IPS-18a (cell line): ENCODE measurements around the gene KIFAP3.

Source experiments
- H3K27ac ChIP-seq: one replicate; pipeline ENCODE4 v1.5.1; 2013; ENCODE audit warnings: low read length
- H3K27me3 ChIP-seq: one replicate; pipeline ENCODE4 v1.6.1; 2013; ENCODE audit warnings: mild to moderate bottlenecking, low read length; ENCODE audit not compliant: control insufficient read depth, insufficient read depth
- H3K36me3 ChIP-seq: one replicate; pipeline ENCODE4 v1.6.1; 2013; ENCODE audit warnings: low read depth, low read length; ENCODE audit not compliant: control insufficient read depth
- H3K4me1 ChIP-seq: one replicate; pipeline ENCODE4 v1.6.1; 2013; ENCODE audit warnings: low read depth, low read length; ENCODE audit not compliant: control insufficient read depth
- H3K4me3 ChIP-seq: one replicate; pipeline ENCODE4 v1.5.1; 2013; ENCODE audit warnings: low read length
- H3K9ac ChIP-seq: one replicate; pipeline ENCODE4 v1.6.1; 2013; ENCODE audit warnings: mild to moderate bottlenecking, low read length, moderate library complexity
- H3K9me3 ChIP-seq: one replicate; pipeline ENCODE4 v1.6.1; 2013; ENCODE audit warnings: low read depth, low read length; ENCODE audit not compliant: control insufficient read depth

The KIFAP3 gene

DNA sequence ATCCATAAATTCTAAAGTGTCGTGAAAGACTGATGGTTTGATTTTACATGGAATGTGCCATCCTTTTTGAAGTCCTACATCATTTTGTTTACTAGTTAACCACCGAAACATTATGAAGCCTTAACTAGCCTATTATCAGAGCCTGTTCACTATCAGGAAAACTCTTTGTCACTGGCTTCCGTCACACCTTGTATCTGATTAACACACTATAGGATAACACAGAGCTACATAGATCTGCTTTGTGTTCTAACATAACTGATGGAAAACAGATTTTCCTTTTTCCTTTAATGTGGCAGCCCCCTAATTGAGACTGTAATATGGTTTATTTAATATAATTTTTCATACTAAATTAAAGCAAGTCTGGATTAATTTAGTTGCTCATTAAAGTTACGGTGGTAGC lies 106.3 kb downstream of the KIFAP3 start:
- Histone ChIP-seq H3K27ac (no peak overlapping the region), H3K9ac (no peak overlapping the region), H3K27me3 (no peaks in the 10 kb centered on the region)

DNA sequence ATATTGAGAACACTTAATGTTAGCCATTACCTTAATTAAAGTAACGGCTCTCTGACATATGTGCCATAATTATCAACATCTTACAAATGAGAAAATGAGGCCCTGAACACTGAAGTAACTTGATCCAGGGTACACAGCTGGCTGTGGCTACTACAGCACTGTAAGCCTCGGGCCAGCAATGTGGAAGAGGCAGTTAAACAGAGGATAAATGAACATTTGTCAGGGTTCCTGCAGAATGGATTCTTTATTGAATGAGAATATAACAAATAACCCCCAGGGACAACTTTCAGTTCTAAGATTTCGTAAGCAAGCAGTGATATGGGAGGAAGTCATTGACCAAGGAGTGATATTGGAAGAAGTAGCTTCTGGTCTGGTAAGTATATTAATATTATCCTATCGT lies 110.3 kb downstream of the KIFAP3 start:
- Histone ChIP-seq H3K9ac (no peak overlapping the region), H3K4me3 (no peak overlapping the region), H3K9me3 (no peaks in the 10 kb centered on the region), H3K27me3 (no peaks in the 10 kb centered on the region), H3K4me1 (no peaks in the 10 kb centered on the region), H3K27ac (no peak overlapping the region), H3K36me3 (no peaks in the 10 kb centered on the region)

More for the DNA sequence above, 106.3 kb downstream of the KIFAP3 start:
- H3K4me1 ChIP-seq = no peaks in the 10 kb centered on the region
- H3K9me3 ChIP-seq = no peaks in the 10 kb centered on the region
- H3K36me3 ChIP-seq = no peaks in the 10 kb centered on the region
- H3K4me3 ChIP-seq = no peak overlapping the region

DNA sequence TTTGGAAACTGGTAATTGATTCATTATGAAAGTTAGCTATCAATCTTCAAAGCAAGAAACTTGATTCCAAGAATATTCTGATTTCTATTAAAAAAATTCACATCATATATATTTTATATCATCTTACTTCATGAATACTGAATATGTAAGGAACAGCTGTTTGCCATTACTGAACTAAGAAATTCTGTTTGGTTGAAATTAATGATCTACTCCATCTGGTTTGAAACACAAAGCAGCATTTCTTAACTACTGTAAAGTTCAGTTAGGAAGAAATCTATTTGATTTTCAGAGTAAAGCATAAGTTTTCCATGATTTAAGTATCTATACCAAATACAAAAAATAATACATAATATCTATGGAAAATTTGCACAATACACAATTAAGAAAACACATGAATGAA lies 114.8 kb downstream of the KIFAP3 start:
- Histone ChIP-seq H3K4me1 (no peaks in the 10 kb centered on the region), H3K9me3 (no peaks in the 10 kb centered on the region), H3K36me3 (no peaks in the 10 kb centered on the region), H3K27me3 (no peaks in the 10 kb centered on the region), H3K27ac (no peak overlapping the region), H3K9ac (no peak overlapping the region), H3K4me3 (no peak overlapping the region)

DNA sequence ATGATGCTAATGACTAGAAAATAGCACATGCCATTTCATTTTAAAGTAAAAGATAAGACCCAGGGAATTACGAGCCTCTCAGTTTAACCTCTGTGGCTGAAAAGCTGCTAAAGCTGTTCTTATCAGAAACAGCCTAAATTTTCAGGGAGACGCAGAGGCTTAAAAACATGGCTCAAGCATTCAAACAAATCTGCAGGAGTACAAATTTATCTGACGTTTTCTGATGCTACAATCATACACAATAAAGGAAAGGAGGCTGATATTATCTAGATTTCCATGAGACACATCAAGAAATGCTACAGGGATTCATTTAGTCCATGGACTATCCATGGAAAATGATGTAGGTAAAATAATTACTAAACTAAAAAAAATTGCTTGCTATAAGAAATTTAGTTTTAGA lies 115.5 kb downstream of the KIFAP3 start:
- Histone ChIP-seq H3K27me3 (no peaks in the 10 kb centered on the region), H3K36me3 (no peaks in the 10 kb centered on the region), H3K4me1 (no peaks in the 10 kb centered on the region), H3K27ac (no peak overlapping the region), H3K9ac (no peak overlapping the region), H3K4me3 (no peak overlapping the region), H3K9me3 (no peaks in the 10 kb centered on the region)

DNA sequence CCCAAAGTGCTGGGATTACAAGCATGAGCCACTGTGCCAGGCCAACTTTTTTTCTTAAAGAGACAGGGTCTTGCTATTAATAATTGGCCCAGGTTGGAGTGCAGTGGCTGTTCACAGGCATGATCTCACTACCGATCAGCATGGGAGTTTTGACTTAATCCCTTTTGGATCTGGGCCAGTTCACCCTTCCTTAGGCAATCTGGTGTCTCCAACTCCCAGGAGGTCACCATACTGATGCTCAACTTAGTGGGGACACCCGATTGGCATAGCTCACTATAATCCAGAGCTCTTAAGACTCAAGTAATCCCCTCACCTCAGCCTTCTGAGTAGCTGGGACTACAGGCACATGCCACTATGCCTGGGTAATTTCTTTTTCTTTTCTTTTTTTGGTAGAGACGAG lies 116.6 kb downstream of the KIFAP3 start:
- no peak overlapping the region for H3K9ac ChIP-seq
- no peaks in the 10 kb centered on the region for H3K27me3 ChIP-seq
- H3K36me3 ChIP-seq = no peaks in the 10 kb centered on the region
- no peak overlapping the region for H3K4me3 ChIP-seq
- H3K27ac ChIP-seq = no peak overlapping the region
- H3K9me3 ChIP-seq = no peaks in the 10 kb centered on the region
- no peaks in the 10 kb centered on the region for H3K4me1 ChIP-seq

DNA sequence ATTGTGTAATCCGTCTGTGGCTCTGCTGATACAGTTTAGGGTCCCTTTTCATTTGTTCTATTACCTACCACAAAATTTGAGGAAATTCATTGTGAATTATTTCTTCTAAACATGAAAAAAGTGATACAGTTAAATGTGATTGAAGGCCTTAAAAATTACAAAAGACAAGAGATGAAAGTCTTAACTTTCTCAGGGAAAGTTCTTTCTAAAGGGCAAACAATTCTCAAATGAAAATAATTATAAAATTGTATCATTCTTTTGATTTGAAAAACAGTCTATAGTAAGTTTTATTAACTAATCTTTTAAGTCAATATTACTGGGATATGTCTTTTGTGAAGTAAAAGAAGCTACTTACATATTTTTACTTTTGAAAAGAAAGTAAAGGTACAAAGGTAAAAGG lies 123.4 kb downstream of the KIFAP3 start:
- Histone ChIP-seq H3K9ac (no peak overlapping the region), H3K4me1 (peaks cover 9% of the 10 kb centered on the region), H3K4me3 (no peak overlapping the region), H3K27me3 (no peaks in the 10 kb centered on the region), H3K36me3 (no peaks in the 10 kb centered on the region), H3K27ac (no peak overlapping the region), H3K9me3 (no peaks in the 10 kb centered on the region)

DNA sequence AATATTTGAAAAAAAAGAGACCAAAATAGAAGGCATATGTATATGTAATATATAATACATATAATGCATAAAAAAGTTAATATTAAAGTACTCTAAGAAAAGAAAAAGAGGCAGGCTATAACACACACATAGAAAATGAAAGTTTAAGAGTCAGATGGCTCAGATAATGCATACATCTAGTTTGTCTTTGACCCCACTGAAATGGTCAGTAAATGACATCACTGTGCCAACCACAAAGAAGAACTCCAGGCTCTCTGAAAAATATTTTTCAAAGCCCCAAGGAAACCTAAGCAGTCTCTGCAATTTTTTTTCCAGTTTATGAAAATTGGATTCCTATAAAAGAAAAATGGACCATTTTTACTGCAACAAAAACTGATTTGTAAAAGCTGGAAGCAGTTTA lies 125.4 kb downstream of the KIFAP3 start:
- peaks cover 9% of the 10 kb centered on the region for H3K4me1 ChIP-seq
- no peaks in the 10 kb centered on the region for H3K9me3 ChIP-seq
- no peaks in the 10 kb centered on the region for H3K27me3 ChIP-seq
- no peaks in the 10 kb centered on the region for H3K36me3 ChIP-seq
- no peak overlapping the region for H3K4me3 ChIP-seq
- H3K9ac ChIP-seq = no peak overlapping the region
- no peak overlapping the region for H3K27ac ChIP-seq

DNA sequence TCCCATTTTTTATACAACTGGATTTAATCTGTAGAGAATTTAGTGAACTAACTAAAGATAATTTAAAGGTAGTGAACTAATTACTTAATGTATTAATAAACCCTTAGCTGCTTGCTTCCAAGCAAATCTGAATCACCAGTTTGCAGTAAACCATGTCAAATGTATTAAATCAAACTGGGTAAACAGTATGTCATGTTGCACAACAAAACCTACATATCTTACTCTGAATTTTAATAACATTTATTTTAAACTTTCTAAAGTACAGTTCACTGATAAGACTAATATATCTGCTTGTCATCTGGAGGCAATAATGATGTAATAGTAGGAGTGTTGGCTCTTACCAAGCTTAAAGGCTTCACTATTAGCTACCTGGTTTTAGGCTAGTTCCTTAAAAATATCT lies 128.3 kb downstream of the KIFAP3 start:
- no peaks in the 10 kb centered on the region for H3K27me3 ChIP-seq
- H3K9ac ChIP-seq = no peak overlapping the region
- no peak overlapping the region for H3K4me3 ChIP-seq
- H3K9me3 ChIP-seq = no peaks in the 10 kb centered on the region
- peaks cover 5% of the 10 kb centered on the region for H3K4me1 ChIP-seq
- H3K36me3 ChIP-seq = no peaks in the 10 kb centered on the region
- H3K27ac ChIP-seq = no peak overlapping the region

DNA sequence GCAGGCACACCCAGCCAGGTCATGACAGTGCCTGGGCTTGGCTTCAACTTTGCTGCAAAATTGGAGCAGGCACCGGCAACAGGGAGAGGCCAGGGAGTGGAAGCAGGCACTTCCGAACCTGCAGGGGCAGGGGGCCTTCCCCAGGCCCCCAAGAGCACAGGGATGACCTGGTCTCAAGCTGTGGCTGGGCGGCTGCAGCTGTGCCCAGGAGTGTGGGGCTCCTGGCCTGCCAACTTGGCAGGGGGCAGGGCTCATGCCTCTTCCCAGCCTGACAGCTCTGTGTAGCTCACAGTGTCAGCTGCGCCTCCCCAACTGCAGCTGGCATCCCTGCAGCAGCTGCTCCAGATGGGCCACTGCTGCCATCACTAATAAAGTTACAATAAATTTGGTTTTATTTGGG lies 129.3 kb downstream of the KIFAP3 start:
- no peaks in the 10 kb centered on the region for H3K27me3 ChIP-seq
- no peaks in the 10 kb centered on the region for H3K4me1 ChIP-seq
- H3K4me3 ChIP-seq = no peak overlapping the region
- H3K36me3 ChIP-seq = no peaks in the 10 kb centered on the region
- H3K9me3 ChIP-seq = no peaks in the 10 kb centered on the region
- H3K9ac ChIP-seq = no peak overlapping the region
- H3K27ac ChIP-seq = no peak overlapping the region

DNA sequence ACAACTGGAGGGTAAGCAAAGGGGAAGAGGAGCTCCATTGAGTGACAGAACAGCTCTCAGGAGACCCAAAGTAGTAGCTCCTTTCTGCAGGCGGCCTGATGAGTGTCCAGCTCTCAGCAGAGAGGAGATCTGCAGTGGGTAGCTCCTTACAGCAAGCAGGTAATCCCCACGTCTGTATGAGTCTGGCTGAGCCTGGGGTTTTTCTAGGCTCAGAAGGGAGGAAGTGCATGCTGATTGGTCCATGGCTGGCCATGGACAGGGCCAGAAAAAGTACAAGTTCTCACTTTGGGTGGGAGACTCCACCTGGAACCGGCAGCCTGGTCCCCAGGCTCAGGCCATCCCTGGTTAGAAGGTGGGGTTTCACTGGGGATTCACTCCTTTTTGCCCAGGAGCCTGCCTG lies 129.9 kb downstream of the KIFAP3 start:
- Histone ChIP-seq H3K27me3 (no peaks in the 10 kb centered on the region), H3K9me3 (no peaks in the 10 kb centered on the region), H3K9ac (no peak overlapping the region), H3K36me3 (no peaks in the 10 kb centered on the region), H3K4me3 (no peak overlapping the region), H3K27ac (no peak overlapping the region), H3K4me1 (no peaks in the 10 kb centered on the region)

DNA sequence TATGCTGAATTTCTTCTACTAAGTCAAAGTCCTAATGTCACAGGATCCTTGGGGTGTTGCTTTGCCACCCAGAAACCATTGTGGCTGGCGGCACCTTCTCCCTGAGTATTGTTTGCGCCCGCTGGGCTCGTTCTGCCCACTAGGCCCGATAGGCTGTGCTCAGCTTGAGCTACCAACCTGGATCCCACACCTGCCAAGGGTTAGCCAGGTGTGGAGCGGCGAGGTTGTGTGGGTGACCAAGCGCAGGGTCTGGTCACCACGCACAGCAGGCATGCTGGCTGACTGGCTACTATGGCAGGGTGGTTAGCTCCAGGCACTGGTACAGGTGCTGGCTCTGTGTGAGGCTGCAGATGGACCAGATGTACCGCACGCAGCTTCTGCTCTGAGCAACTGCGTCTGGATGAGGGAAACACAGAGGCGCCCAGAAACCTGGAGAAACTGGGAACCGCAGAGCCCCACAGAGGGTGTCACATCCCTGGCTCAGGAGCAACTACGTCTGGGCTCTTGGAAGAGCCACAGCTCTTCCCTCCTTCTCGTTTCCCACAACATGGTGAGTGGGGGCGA lies 130.4 kb downstream of the KIFAP3 start:
- H3K36me3 ChIP-seq = no peaks in the 10 kb centered on the region
- no peak overlapping the region for H3K4me3 ChIP-seq
- no peaks in the 10 kb centered on the region for H3K4me1 ChIP-seq
- no peaks in the 10 kb centered on the region for H3K27me3 ChIP-seq
- H3K9ac ChIP-seq = no peak overlapping the region
- H3K9me3 ChIP-seq = no peaks in the 10 kb centered on the region
- H3K27ac ChIP-seq = no peak overlapping the region

DNA sequence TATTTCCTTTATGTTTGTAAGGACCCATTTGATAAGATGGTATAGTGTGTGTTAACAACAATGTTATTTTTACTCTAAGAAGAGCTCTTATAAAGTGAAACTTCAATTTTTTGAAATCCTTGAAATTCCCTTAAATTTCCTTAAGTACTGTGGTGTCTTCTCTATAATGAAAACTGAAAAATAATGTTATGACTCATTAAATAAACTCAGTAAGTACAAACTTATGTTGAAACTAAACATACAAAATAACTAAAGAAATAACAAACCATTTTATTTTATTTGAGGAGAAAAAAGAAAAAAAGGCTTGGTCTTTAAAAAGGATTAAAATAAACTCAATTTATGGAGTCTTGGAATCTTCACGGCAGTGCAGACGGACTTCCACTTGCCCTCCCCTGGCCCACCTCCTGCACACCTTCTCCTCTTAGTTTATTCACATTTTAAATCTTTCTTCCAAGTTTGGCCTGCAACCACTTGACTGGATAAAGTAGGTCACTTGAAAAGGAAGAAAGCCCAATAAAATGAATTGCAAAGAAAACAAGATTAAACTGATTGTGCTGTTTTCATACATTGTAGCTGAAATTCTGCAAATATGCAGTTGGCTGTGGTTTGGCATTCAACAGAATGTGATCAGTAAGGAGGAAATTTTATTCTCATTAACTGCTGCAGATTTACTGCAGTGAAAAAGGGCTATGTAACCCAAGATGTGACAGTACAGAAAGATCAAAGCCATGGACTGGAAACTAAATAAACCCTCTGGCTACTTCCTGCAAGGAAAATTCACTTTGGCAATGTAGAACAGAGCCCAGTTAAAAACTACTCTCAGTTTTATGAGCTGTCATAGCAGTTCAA lies 132.3 kb downstream of the KIFAP3 start:
- no peak overlapping the region for H3K4me3 ChIP-seq

More for the DNA sequence above, 132.3 kb downstream of the KIFAP3 start:
- no peaks in the 10 kb centered on the region for H3K27me3 ChIP-seq
- no peaks in the 10 kb centered on the region for H3K36me3 ChIP-seq
- H3K4me1 ChIP-seq = no peaks in the 10 kb centered on the region
- H3K27ac ChIP-seq = no peak overlapping the region
- H3K9me3 ChIP-seq = no peaks in the 10 kb centered on the region
- no peak overlapping the region for H3K9ac ChIP-seq
